Measurements from ENCODE around the gene CASQ2. TPM values are rescaled to one million over a fixed set of nuclear protein-coding genes. Genes with fewer than 3 reads are reported as not detected.
A peak's percentile ranks its signal among the peaks of the same experiment; 100 is the strongest.

Gene CASQ2
- total and polyA plus RNA-seq, 2 of the 13 experiments (the other 11 are each of a cell fraction or from before 2014, with no cell fraction given): not detected

DNA sequence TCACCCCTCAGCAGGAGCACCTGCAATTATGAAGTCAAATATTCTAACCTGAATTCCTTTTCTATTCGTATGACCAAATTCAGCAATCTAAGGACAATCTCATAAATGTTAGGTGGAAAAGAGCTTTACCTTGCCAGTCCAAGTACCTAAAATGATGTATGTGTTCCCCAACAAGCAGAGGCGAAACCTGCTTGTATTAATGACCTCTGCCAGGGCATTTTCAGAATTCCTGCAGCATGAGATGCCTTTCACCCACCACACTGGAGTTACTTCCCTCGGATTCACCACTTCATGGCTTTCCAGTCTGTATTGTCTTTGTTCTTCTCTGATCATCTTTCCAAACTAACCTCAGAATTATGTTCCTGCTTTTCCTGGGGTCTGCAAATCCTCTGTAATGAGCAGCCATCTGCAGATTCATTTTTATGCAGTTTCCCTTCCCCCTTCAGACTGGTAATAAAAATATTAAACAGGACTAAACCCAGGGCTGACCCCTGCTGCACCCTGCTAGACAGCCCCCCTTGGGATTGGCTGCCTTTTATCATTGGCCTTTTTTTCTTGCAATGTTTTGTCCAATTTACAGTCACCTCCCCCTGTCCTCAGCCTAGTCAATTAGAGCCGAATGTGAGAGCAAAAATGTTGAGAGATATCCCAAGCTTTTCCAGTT lies 26.6 kb upstream of the CASQ2 start:
- H3K36me3 ChIP-seq (replicated peaks in 1 of 2; ENCODE audit: control insufficient read depth in 1 of 2, insufficient read depth in 2 of 2, low read length in 2 of 2): no peaks in the 10 kb centered on the region
- H3K27ac ChIP-seq (ENCODE audit: extremely low read length, insufficient read depth, low read length): no peak overlapping the region
- no peaks in the 10 kb centered on the region for H3K27me3 ChIP-seq (ENCODE audit: control insufficient read depth in 1 of 2, insufficient read depth in 2 of 2, low read length in 2 of 2)
- POLR2A ChIA-PET: no interaction called here
- CTCF ChIA-PET (ENCODE audit: low intra/inter-chr PET ratio, low total read pairs): no interaction called here
- no peak overlapping the region for H3K9ac ChIP-seq (ENCODE audit: insufficient read depth, low read depth, low read length)
- intact Hi-C loops (cut with micrococcal nuclease; ENCODE audit: unreplicated experiment): no loop called here
- no peaks in the 10 kb centered on the region for H3K4me1 ChIP-seq (ENCODE audit: insufficient read depth, low read length)
- no peaks in the 10 kb centered on the region for H3K79me2 ChIP-seq (ENCODE audit: insufficient read depth, low read length)
- ATAC-seq (no peak), DNase-seq (ENCODE audit: low spot score) (no peak), FAIRE-seq (no peak)
- H3K9me3 ChIP-seq (ENCODE audit: low read length): no peaks in the 10 kb centered on the region
- no peaks in the 10 kb centered on the region for H4K20me1 ChIP-seq (ENCODE audit: insufficient read depth, low read length)
- H3K4me2 ChIP-seq (ENCODE audit: low read depth, low read length): no peak overlapping the region
- WGBS (ENCODE audit: low lambda C conversion rate): 2% methylated on average over 4 of the region's 4 CpGs
- no peak overlapping the region for H2AFZ ChIP-seq (ENCODE audit: low read length)
- H3K4me3 ChIP-seq (replicated peaks in 1 of 3; ENCODE audit: insufficient read depth in 1 of 3, low read depth in 2 of 3, low read length in 3 of 3): no peak overlapping the region
- TF ChIP-seq PITX1 (CRISPR knock-in tag; IDR thresholded peaks at IDR 0.05): no peak
- no peak for TF ChIP-seq ZNF652 (CRISPR knock-in tag; IDR thresholded peaks at IDR 0.05; ENCODE audit: borderline replicate concordance, low read depth)
- TF ChIP-seq, protein P1, sequence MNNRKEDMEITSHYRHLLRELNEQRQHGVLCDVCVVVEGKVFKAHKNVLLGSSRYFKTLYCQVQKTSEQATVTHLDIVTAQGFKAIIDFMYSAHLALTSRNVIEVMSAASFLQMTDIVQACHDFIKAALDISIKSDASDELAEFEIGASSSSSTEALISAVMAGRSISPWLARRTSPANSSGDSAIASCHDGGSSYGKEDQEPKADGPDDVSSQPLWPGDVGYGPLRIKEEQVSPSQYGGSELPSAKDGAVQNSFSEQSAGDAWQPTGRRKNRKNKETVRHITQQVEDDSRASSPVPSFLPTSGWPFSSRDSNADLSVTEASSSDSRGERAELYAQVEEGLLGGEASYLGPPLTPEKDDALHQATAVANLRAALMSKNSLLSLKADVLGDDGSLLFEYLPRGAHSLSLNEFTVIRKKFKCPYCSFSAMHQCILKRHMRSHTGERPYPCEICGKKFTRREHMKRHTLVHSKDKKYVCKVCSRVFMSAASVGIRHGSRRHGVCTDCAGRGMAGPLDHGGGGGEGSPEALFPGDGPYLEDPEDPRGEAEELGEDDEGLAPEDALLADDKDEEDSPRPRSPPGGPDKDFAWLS (CRISPR knock-in tag; IDR thresholded peaks at IDR 0.05; ENCODE audit: borderline replicate concordance): no peak
- BruUV-seq (replicated peaks): no TSS peak
- in situ Hi-C loops (cut with HindIII; ENCODE audit: extremely low pct_ligation_motif_present, low pct_unique_long_range_greater_than_20kb): no loop called here

GRCh38 chr1:115793162-115793561 lies 24.6 kb upstream of the CASQ2 start:
- Histone ChIP-seq H3K27ac (ENCODE audit: extremely low read length, insufficient read depth, low read length) (no peak overlapping the region), H3K4me2 (ENCODE audit: low read depth, low read length) (no peak overlapping the region), H3K36me3 (replicated peaks in 1 of 2; ENCODE audit: control insufficient read depth in 1 of 2, insufficient read depth in 2 of 2, low read length in 2 of 2) (no peaks in the 10 kb centered on the region), H3K9me3 (ENCODE audit: low read length) (no peaks in the 10 kb centered on the region), H3K79me2 (ENCODE audit: insufficient read depth, low read length) (no peaks in the 10 kb centered on the region), H2AFZ (ENCODE audit: low read length) (no peak overlapping the region), H4K20me1 (ENCODE audit: insufficient read depth, low read length) (no peaks in the 10 kb centered on the region), H3K4me3 (replicated peaks in 1 of 3; ENCODE audit: insufficient read depth in 1 of 3, low read depth in 2 of 3, low read length in 3 of 3) (no peak overlapping the region), H3K9ac (ENCODE audit: insufficient read depth, low read depth, low read length) (no peak overlapping the region), H3K27me3 (ENCODE audit: control insufficient read depth in 1 of 2, insufficient read depth in 2 of 2, low read length in 2 of 2) (no peaks in the 10 kb centered on the region), H3K4me1 (ENCODE audit: insufficient read depth, low read length) (no peaks in the 10 kb centered on the region)
- POLR2A ChIA-PET: no interaction called here
- CTCF ChIA-PET (ENCODE audit: low intra/inter-chr PET ratio, low total read pairs): no interaction called here
- ATAC-seq: 0 out of 3 replicates have a peak, but pooled peaks have one; percentile 44
- TF ChIP-seq MAFF (IDR thresholded peaks at IDR 0.05; ENCODE audit: low read depth, low read length): no peak
- no peak for TF ChIP-seq ZBTB42 (CRISPR knock-in tag; IDR thresholded peaks at IDR 0.05)
- no peak for TF ChIP-seq SIX1 (CRISPR knock-in tag; IDR thresholded peaks at IDR 0.05; ENCODE audit: borderline replicate concordance)
- TF ChIP-seq NFKBIZ (CRISPR knock-in tag; IDR thresholded peaks at IDR 0.05): no peak
- in situ Hi-C loops (cut with HindIII; ENCODE audit: extremely low pct_ligation_motif_present, low pct_unique_long_range_greater_than_20kb): no loop called here
- no TSS peak for BruUV-seq (replicated peaks)
- intact Hi-C loops (cut with micrococcal nuclease; ENCODE audit: unreplicated experiment): no loop called here
- no peak for FAIRE-seq
- 21% methylated on average over 9 of the region's 9 CpGs for WGBS (ENCODE audit: low lambda C conversion rate)
- no peak for DNase-seq (ENCODE audit: low spot score)
